ENCODE results near the gene C10orf105.

GRCh38 chr10:71742301-71743088 is 22.9 kb upstream of the C10orf105 start:
- TF ChIP-seq YY1 (IDR thresholded peaks at IDR 0.05; ENCODE audit: insufficient read depth, insufficient read length) (no peak), ZNF274 (IDR thresholded peaks at IDR 0.05; ENCODE audit: low read depth, low read length) (no peak), SUZ12 (IDR thresholded peaks at IDR 0.05; ENCODE audit: extremely low read depth, insufficient read depth, insufficient read length) (no peak)
